Measurements from ENCODE around the gene GPR150. TPM values are rescaled to one million over a fixed set of nuclear protein-coding genes. Genes with fewer than 3 reads are reported as not detected.

Gene GPR150
- total RNA-seq, 2 experiments from 2014 or later = 0.64 to 0.94 TPM

- CTCF ChIA-PET = interaction anchor here (0.6 to 2.8 kb wide), 8 partner anchors 11 to 190 kb away, joined by 3 to 27 read pairs (median 8); partner anchors contain the start of gene RFESD
- DNase-seq = no peak
- Mint-ChIP-seq H3K4me3 (no peak overlapping the region), H3K27ac (no peak overlapping the region), H3K4me1 (ENCODE audit: low read depth) (no peaks in the 10 kb centered on the region), H3K9me3 (no peaks in the 10 kb centered on the region), H3K27me3 (ENCODE audit: low read depth) (no peaks in the 10 kb centered on the region), H3K36me3 (ENCODE audit: low read depth) (no peaks in the 10 kb centered on the region)
- intact Hi-C loops (cut with micrococcal nuclease) = loop anchor here (5.0 kb wide), 1 partner anchor 54 kb away; no protein-coding TSS in a partner anchor
Observed at GRCh38 chr5:95662946-95663345, 43.1 kb downstream of the GPR150 start.

- Mint-ChIP-seq H3K4me1 (ENCODE audit: low read depth) (no peaks in the 10 kb centered on the region), H3K9me3 (no peaks in the 10 kb centered on the region), H3K4me3 (no peak overlapping the region), H3K27me3 (ENCODE audit: low read depth) (no peaks in the 10 kb centered on the region), H3K36me3 (ENCODE audit: low read depth) (no peaks in the 10 kb centered on the region), H3K27ac (no peak overlapping the region)
- peak; percentile 63 for DNase-seq
- CTCF ChIA-PET = interaction anchor here (0.7 to 2.8 kb wide), 35 partner anchors 9 to 189 kb away, joined by 3 to 27 read pairs (median 4); partner anchors contain the start of gene RFESD
- intact Hi-C loops (cut with micrococcal nuclease) = loop anchor here (1.0 to 5.0 kb wide), 7 partner anchors 20 to 672 kb away; no protein-coding TSS in a partner anchor
Observed at GRCh38 chr5:95664204-95664786, 44.4 kb downstream of the GPR150 start.

- Mint-ChIP-seq H3K27ac (no peak overlapping the region), H3K9me3 (no peaks in the 10 kb centered on the region), H3K4me3 (no peak overlapping the region), H3K36me3 (ENCODE audit: low read depth) (no peaks in the 10 kb centered on the region), H3K27me3 (ENCODE audit: low read depth) (no peaks in the 10 kb centered on the region), H3K4me1 (ENCODE audit: low read depth) (no peaks in the 10 kb centered on the region)
- intact Hi-C loops (cut with micrococcal nuclease) = no loop called here
- CTCF ChIA-PET = interaction anchor here (0.8 to 3.3 kb wide), 8 partner anchors 12 to 182 kb away, joined by 3 to 23 read pairs (median 6); no protein-coding TSS in a partner anchor
- DNase-seq = no peak
Observed at GRCh38 chr5:95667061-95667618, 47.3 kb downstream of the GPR150 start.

- no peaks in the 10 kb centered on the region for H3K27me3 Mint-ChIP-seq (ENCODE audit: low read depth)
- H3K36me3 Mint-ChIP-seq (ENCODE audit: low read depth) = no peaks in the 10 kb centered on the region
- H3K4me1 Mint-ChIP-seq (ENCODE audit: low read depth) = no peaks in the 10 kb centered on the region
- no peaks in the 10 kb centered on the region for H3K9me3 Mint-ChIP-seq
- intact Hi-C loops (cut with micrococcal nuclease) = no loop called here
- H3K4me3 Mint-ChIP-seq = no peak overlapping the region
- CTCF ChIA-PET = interaction anchor here (0.8 to 3.3 kb wide), 5 partner anchors 12 to 179 kb away, joined by 3 to 23 read pairs (median 7); no protein-coding TSS in a partner anchor
- H3K27ac Mint-ChIP-seq = no peak overlapping the region
- no peak for DNase-seq
Observed at GRCh38 chr5:95667678-95668077, 47.8 kb downstream of the GPR150 start.

GRCh38 chr5:95668216-95668615 lies 48.3 kb downstream of the GPR150 start:
- no peak overlapping the region for H3K27ac Mint-ChIP-seq
- H3K4me3 Mint-ChIP-seq = no peak overlapping the region
- CTCF ChIA-PET = interaction anchor here (3.3 kb wide), 1 partner anchor 113 kb away, joined by 23 read pairs; no protein-coding TSS in a partner anchor
- no peak for DNase-seq
- H3K9me3 Mint-ChIP-seq = no peaks in the 10 kb centered on the region
- H3K4me1 Mint-ChIP-seq (ENCODE audit: low read depth) = no peaks in the 10 kb centered on the region
- intact Hi-C loops (cut with micrococcal nuclease) = no loop called here
- H3K36me3 Mint-ChIP-seq (ENCODE audit: low read depth) = no peaks in the 10 kb centered on the region
- H3K27me3 Mint-ChIP-seq (ENCODE audit: low read depth) = no peaks in the 10 kb centered on the region

GRCh38 chr5:95668728-95669127 lies 48.8 kb downstream of the GPR150 start:
- Mint-ChIP-seq H3K4me3 (no peak overlapping the region), H3K9me3 (no peaks in the 10 kb centered on the region), H3K36me3 (ENCODE audit: low read depth) (no peaks in the 10 kb centered on the region), H3K27ac (no peak overlapping the region), H3K4me1 (ENCODE audit: low read depth) (no peaks in the 10 kb centered on the region), H3K27me3 (ENCODE audit: low read depth) (no peaks in the 10 kb centered on the region)
- CTCF ChIA-PET = interaction anchor here (1.5 to 3.3 kb wide), 2 partner anchors 103 to 113 kb away, joined by 3 to 23 read pairs; no protein-coding TSS in a partner anchor
- intact Hi-C loops (cut with micrococcal nuclease) = no loop called here
- DNase-seq = no peak

GRCh38 chr5:95669540-95669939 lies 49.7 kb downstream of the GPR150 start:
- H3K4me3 Mint-ChIP-seq = no peak overlapping the region
- no peak overlapping the region for H3K27ac Mint-ChIP-seq
- no peaks in the 10 kb centered on the region for H3K36me3 Mint-ChIP-seq (ENCODE audit: low read depth)
- DNase-seq = no peak
- H3K9me3 Mint-ChIP-seq = no peaks in the 10 kb centered on the region
- intact Hi-C loops (cut with micrococcal nuclease) = no loop called here
- H3K4me1 Mint-ChIP-seq (ENCODE audit: low read depth) = no peaks in the 10 kb centered on the region
- no peaks in the 10 kb centered on the region for H3K27me3 Mint-ChIP-seq (ENCODE audit: low read depth)
- CTCF ChIA-PET = interaction anchor here (0.5 to 1.5 kb wide), 4 partner anchors 102 to 700 kb away, joined by 3 to 7 read pairs (median 3); no protein-coding TSS in a partner anchor

- DNase-seq = no peak
- Mint-ChIP-seq H3K36me3 (ENCODE audit: low read depth) (no peaks in the 10 kb centered on the region), H3K4me1 (ENCODE audit: low read depth) (no peaks in the 10 kb centered on the region), H3K4me3 (no peak overlapping the region), H3K9me3 (no peaks in the 10 kb centered on the region), H3K27me3 (ENCODE audit: low read depth) (no peaks in the 10 kb centered on the region), H3K27ac (no peak overlapping the region)
- intact Hi-C loops (cut with micrococcal nuclease) = no loop called here
- CTCF ChIA-PET = interaction anchor here (0.5 to 1.5 kb wide), 5 partner anchors 12 to 701 kb away, joined by 3 to 7 read pairs (median 3); no protein-coding TSS in a partner anchor
Observed at GRCh38 chr5:95669985-95670384, 50.1 kb downstream of the GPR150 start.

GRCh38 chr5:95670568-95670967 lies 50.7 kb downstream of the GPR150 start:
- no peak for DNase-seq
- Mint-ChIP-seq H3K4me3 (no peak overlapping the region), H3K9me3 (no peaks in the 10 kb centered on the region), H3K4me1 (ENCODE audit: low read depth) (no peaks in the 10 kb centered on the region), H3K36me3 (ENCODE audit: low read depth) (no peaks in the 10 kb centered on the region), H3K27me3 (ENCODE audit: low read depth) (no peaks in the 10 kb centered on the region), H3K27ac (no peak overlapping the region)
- intact Hi-C loops (cut with micrococcal nuclease) = no loop called here
- CTCF ChIA-PET = interaction anchor here (0.9 to 1.5 kb wide), 2 partner anchors 11 to 111 kb away, joined by 3 to 7 read pairs; no protein-coding TSS in a partner anchor

Other genes with a start within 250 kb of the GPR150 start
- gene FAM81B, start 228.7 kb upstream of the GPR150 start, total RNA-seq = not detected
- 10 to 100 TPM; 67.4 to 69.5 TPM for gene SKIC3, start 65.1 kb upstream of the GPR150 start, total RNA-seq
- 1 to 10 TPM; 4.5 to 5.1 TPM for gene ARSK, start 65.0 kb upstream of the GPR150 start, total RNA-seq
- 1 to 10 TPM; 9.1 to 9.7 TPM for gene RFESD, start 26.7 kb downstream of the GPR150 start, total RNA-seq
- gene SPATA9, start 62.9 kb downstream of the GPR150 start, total RNA-seq = not detected
- gene RHOBTB3, start 111.2 kb downstream of the GPR150 start, total RNA-seq = 1 to 10 TPM; 1.5 to 2.4 TPM
- gene GLRX, start 202.6 kb downstream of the GPR150 start, total RNA-seq = 10 to 100 TPM; 50.4 to 51.1 TPM

Measured in activated naive CD4-positive, alpha-beta T cell treated with anti-CD3 and anti-CD28 coated beads for 36 hours (primary cell).